Activated B cell treated with CpG ODN at 0.5 μM for 24 hours (primary cell): Measurements from ENCODE around the gene SPIRE1. TPM values are rescaled to one million over a fixed set of nuclear protein-coding genes. Genes with fewer than 3 reads are reported as not detected.
"Not testable (repeated sequence)": the region's sequence is repeated elsewhere in the genome, so short reads cannot be mapped to it uniquely, and the experiment has no call there.

Experiments used
- ATAC-seq: fragments of 200-7000 bp; cut with Tn5 transposase; one replicate; pipeline ENCODE4 v1.10.0; 2021; ENCODE audit warnings: low read depth, mild to moderate bottlenecking, moderate library complexity
- CTCF ChIA-PET: fragments of 350-600 bp; sonication (Branson Sonifier 250); formaldehyde crosslinking; loops from one replicate; lab custom pipeline; 2021; ENCODE audit warnings: antibody characterized with exemption; lab: Charles Lee
- POLR2A ChIA-PET: fragments of 350-600 bp; sonication (Branson Sonifier 250); formaldehyde crosslinking; loops from one replicate; lab custom pipeline; 2021; ENCODE audit warnings: antibody characterized with exemption; lab: Charles Lee
- DNase-seq: peaks from one replicate; pipeline ENCODE4 v3.0.0; 2022
- H3K27ac Mint-ChIP-seq: one replicate; pipeline ENCODE4 v1.8.0; 2020; ENCODE audit warnings: mixed read lengths
- H3K27me3 Mint-ChIP-seq: one replicate; pipeline ENCODE4 v1.8.0; 2021; ENCODE audit warnings: mixed read lengths
- H3K36me3 Mint-ChIP-seq: one replicate; pipeline ENCODE4 v1.8.0; 2021; ENCODE audit warnings: low read depth, mixed read lengths
- H3K4me1 Mint-ChIP-seq: one replicate; pipeline ENCODE4 v1.8.0; 2021; ENCODE audit warnings: mixed read lengths
- H3K4me3 Mint-ChIP-seq: one replicate; pipeline ENCODE4 v1.8.0; 2020; ENCODE audit warnings: mild to moderate bottlenecking, mixed read lengths
- H3K9me3 Mint-ChIP-seq: one replicate; pipeline ENCODE4 v1.8.0; 2020; ENCODE audit warnings: mixed read lengths
- CTCF ChIP-seq: fragments of 200-600 bp; IDR thresholded peaks from one replicate; pipeline ENCODE4 v1.8.0; 2022; ENCODE audit warnings: antibody characterized with exemption, mild to moderate bottlenecking
- intact Hi-C: fragments of 100-400 bp; cut with micrococcal nuclease; formaldehyde crosslinking; loops from one replicate; pipeline ENCODE4 v1.15.1; 2024
- total RNA-seq: library from RNA; stranded (reverse); gene quantifications from 2 replicates; pipeline ENCODE4 v1.2.3, GENCODE V29; 2022

The SPIRE1 gene
- total RNA-seq, 1 donor from 2014 or later, result 2.5 TPM

GRCh38 chr18:12556946-12557806, 100.7 kb downstream of the SPIRE1 start:
- H3K9me3 Mint-ChIP-seq, result peaks cover 15% of the 10 kb centered on the region
- POLR2A ChIA-PET, result no interaction called here
- intact Hi-C loops, result no loop called here
- CTCF ChIA-PET, result no interaction called here
- no peaks in the 10 kb centered on the region for H3K36me3 Mint-ChIP-seq
- H3K27ac Mint-ChIP-seq, result no peak overlapping the region
- no peaks in the 10 kb centered on the region for H3K4me1 Mint-ChIP-seq
- ATAC-seq (no peak), DNase-seq (no peak)
- no peak for TF ChIP-seq CTCF
- peaks cover 7% of the 10 kb centered on the region for H3K27me3 Mint-ChIP-seq
- no peak overlapping the region for H3K4me3 Mint-ChIP-seq

- H3K4me3 Mint-ChIP-seq, result no peak overlapping the region
- no peak for DNase-seq
- no peaks in the 10 kb centered on the region for H3K36me3 Mint-ChIP-seq
- H3K4me1 Mint-ChIP-seq, result no peaks in the 10 kb centered on the region
- peaks cover 11% of the 10 kb centered on the region for H3K9me3 Mint-ChIP-seq
- no peak for ATAC-seq
- POLR2A ChIA-PET, result no interaction called here
- TF ChIP-seq CTCF, result no peak
- no peak overlapping the region for H3K27ac Mint-ChIP-seq
- intact Hi-C loops, result no loop called here
- CTCF ChIA-PET, result no interaction called here
- H3K27me3 Mint-ChIP-seq, result peaks cover 3% of the 10 kb centered on the region
Measured at GRCh38 chr18:12554796-12555388, 103.0 kb downstream of the SPIRE1 start.

- POLR2A ChIA-PET, result no interaction called here
- H3K4me3 Mint-ChIP-seq, result no peak overlapping the region
- intact Hi-C loops, result no loop called here
- no peak for TF ChIP-seq CTCF
- H3K27me3 Mint-ChIP-seq, result no peaks in the 10 kb centered on the region
- ATAC-seq, result no peak
- DNase-seq, result no peak
- H3K4me1 Mint-ChIP-seq, result no peaks in the 10 kb centered on the region
- peaks cover 9% of the 10 kb centered on the region for H3K9me3 Mint-ChIP-seq
- H3K36me3 Mint-ChIP-seq, result no peaks in the 10 kb centered on the region
- H3K27ac Mint-ChIP-seq, result no peak overlapping the region
- CTCF ChIA-PET, result no interaction called here
Measured at GRCh38 chr18:12552879-12553242, 105.0 kb downstream of the SPIRE1 start.

GRCh38 chr18:12551943-12552878, 105.7 kb downstream of the SPIRE1 start:
- intact Hi-C loops, H3K4me3 Mint-ChIP-seq, CTCF ChIA-PET, DNase-seq, H3K27me3 Mint-ChIP-seq, H3K4me1 Mint-ChIP-seq, H3K9me3 Mint-ChIP-seq, POLR2A ChIA-PET, ATAC-seq, H3K27ac Mint-ChIP-seq, H3K36me3 Mint-ChIP-seq: not testable (repeated sequence)

GRCh38 chr18:12551466-12551865, 106.4 kb downstream of the SPIRE1 start:
- H3K27ac Mint-ChIP-seq, H3K27me3 Mint-ChIP-seq, H3K4me3 Mint-ChIP-seq, DNase-seq, intact Hi-C loops, ATAC-seq, H3K9me3 Mint-ChIP-seq, H3K4me1 Mint-ChIP-seq, CTCF ChIA-PET, POLR2A ChIA-PET, H3K36me3 Mint-ChIP-seq: not testable (repeated sequence)
